ENCODE measurements around the gene GTF2IRD2.
"Not testable (repeated sequence)": the region's sequence is repeated elsewhere in the genome, so short reads cannot be mapped to it uniquely, and the experiment has no call there.

GTF2IRD2 gene

GRCh38 chr7:74783595-74783994, 67.8 kb downstream of the GTF2IRD2 start:
- DNase-seq, result not testable (repeated sequence)

GRCh38 chr7:74781746-74782145, 69.7 kb downstream of the GTF2IRD2 start:
- DNase-seq, result not testable (repeated sequence)

- not testable (repeated sequence) for DNase-seq
Measured at GRCh38 chr7:74779053-74779452, 72.4 kb downstream of the GTF2IRD2 start.

GRCh38 chr7:74775111-74775510, 76.3 kb downstream of the GTF2IRD2 start:
- not testable (repeated sequence) for DNase-seq

- DNase-seq, result not testable (repeated sequence)
Measured at GRCh38 chr7:74773760-74774750, 77.3 kb downstream of the GTF2IRD2 start, which contains the start of gene NCF1. Gene NCF1 (plus strand): TSS chr7:74774011. CDS start chr7:74774032, 21 bp downstream.

GRCh38 chr7:74772093-74772492, 79.3 kb downstream of the GTF2IRD2 start:
- DNase-seq, result peak in 1 of 2 donors; percentile 0

- DNase-seq, result not testable (repeated sequence)
Measured at GRCh38 chr7:74770062-74770461, 81.3 kb downstream of the GTF2IRD2 start.

GRCh38 chr7:74766991-74767390, 84.4 kb downstream of the GTF2IRD2 start:
- DNase-seq, result peak in 1 of 2 donors; percentile 0

GRCh38 chr7:74766509-74766908, 84.9 kb downstream of the GTF2IRD2 start:
- DNase-seq, result not testable (repeated sequence)

GRCh38 chr7:74765205-74765918, 86.0 kb downstream of the GTF2IRD2 start:
- not testable (repeated sequence) for DNase-seq

GRCh38 chr7:74758982-74759381, 92.4 kb downstream of the GTF2IRD2 start:
- not testable (repeated sequence) for DNase-seq

GRCh38 chr7:74758268-74758667, 93.1 kb downstream of the GTF2IRD2 start:
- not testable (repeated sequence) for DNase-seq

- DNase-seq, result not testable (repeated sequence)
Measured at GRCh38 chr7:74756673-74757072, 94.7 kb downstream of the GTF2IRD2 start.

GRCh38 chr7:74753921-74754482, 97.4 kb downstream of the GTF2IRD2 start:
- not testable (repeated sequence) for DNase-seq

All from inflammatory macrophage treated with lipopolysaccharide for 1 hour (primary cell).